HG03565 (cell line): ENCODE results near the gene ASGR1.
A peak's percentile ranks its signal among the peaks of the same experiment; 100 is the strongest.

Source experiments
- ATAC-seq: cut with Tn5 transposase; IDR thresholded peaks from one replicate; pipeline ENCODE4 v1.9.1; 2021; ENCODE audit warnings: mild to moderate bottlenecking, moderate library complexity; ENCODE audit not compliant: unreplicated experiment

ASGR1 gene

DNA sequence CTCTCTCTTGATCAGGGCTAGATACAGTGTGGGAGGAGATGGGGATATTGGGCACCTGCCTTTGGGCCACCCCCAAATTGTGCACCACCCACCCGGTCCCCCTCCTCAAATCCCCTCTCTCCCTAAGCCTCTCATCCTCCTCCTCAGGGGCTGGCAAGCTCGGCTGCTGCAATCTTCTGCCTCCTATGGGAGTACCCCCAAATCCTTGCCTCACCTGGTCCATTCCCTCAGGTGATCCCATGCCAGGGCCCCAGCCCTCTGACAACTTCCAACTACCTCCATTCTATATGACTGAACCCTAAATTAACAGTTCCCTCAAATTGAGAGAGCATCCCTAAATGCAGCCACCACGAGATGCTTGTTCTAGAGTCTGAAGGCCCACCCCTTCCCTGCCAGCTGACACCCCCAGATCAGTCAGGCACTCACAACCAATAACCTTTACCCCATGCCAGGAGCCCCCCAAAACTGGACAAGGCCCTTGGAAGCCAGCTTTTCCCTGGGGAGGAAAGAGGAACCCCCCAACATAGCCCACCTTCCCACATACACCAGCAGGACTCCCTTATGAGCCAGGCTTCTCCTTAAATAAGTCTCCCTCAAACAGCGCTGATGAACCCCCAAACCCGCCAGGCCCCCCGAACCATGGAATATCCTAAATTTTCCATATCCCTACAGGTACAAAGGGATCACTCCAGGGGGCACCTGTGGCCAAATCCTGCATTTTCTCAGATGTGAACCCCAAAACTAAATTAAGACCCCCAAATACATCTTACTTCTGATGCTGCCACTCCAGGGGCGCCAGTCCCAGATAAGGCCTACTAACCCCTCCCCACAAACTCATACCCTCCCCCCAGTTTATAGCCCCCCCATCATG, 37.3 kb upstream of the ASGR1 start:
- no peak for ATAC-seq

DNA sequence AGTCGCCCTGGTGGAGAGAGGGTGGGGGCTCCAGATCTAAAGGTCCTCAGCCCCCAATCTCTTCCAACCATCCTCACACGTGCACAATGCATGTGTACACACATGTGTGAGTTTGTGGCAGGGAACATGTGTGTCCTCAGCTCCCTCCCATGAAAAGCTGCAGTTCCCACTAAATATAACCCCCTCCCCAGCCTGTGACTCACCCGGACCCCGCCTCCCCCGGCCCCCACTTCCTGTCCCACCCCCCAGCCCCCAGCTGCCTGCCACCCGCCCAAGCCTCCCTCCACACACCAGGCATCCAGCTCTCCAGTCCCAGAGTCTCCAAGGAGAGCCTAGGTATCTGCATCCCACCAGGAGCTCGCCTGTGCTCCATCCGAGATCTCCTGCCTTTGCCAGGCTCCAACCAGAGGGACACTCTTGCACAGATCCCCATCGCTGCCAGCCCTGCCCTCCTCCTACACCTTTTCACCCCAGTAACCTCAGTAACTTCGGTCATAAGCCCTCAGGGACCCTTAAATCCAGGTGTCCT, 36.5 kb upstream of the ASGR1 start:
- ATAC-seq: no peak

DNA sequence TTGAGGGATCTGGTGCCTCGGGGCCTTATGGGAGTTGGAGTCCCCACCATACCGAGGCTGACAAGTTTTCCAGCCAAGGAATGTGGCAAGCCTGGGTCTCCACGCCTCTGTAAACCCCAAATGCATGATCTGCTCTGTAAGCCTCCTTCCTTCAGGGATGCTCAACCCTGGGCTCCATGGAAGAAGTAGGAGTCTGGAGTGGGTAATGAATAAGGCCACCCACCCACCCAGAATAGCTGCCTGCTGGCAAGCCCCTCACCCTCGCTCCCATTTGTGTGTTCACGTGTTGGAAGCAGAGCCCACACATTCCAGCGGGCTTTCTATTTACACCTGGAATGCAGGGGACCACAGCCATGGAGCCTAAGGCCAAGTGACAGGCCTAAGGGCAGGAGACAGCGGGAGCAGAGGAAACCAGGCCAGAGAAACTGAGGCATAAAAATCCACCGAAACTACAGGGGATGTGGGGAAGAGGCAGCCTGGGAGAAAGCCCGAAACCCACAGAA, 36.0 kb upstream of the ASGR1 start:
- no peak for ATAC-seq

DNA sequence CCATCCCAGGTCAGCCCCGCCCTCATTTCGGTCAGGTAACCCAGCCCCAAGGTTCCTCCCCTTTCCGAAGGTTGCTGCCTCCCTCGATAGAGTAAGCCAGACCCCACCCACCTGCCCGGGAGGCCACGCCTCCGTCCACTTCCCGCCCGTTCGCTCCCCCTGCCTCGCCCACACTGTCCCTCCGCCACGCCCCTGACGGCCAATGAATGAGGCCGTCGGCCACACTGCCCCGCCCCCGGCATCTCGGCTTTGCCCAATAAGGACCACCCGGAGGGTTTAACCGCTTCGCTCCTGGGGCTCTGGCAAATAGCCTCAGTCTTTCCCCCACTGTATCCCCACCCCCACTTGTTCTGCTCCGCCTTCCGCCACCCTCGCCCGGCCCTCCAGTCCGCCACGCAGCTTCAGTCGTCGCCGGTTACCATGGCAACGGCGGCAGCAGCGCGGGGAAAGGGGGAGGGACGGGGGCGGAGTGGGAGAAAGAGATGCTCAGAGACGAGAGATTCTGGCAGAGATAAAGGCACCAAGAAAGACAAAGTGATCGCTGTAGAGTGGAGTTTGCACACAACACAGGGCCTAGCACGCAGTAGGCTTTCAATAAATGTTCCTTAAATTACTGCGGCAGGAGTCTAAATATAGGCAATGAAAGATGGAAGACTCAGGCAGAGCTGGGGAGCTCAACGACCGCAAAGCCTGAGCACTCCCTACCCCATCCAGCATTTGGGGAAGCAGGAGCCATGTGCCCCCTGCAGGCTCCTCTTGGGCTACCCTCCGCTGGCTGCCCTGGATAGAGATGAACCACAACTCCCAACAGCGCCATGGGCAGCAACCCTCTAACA, 35.3 kb upstream of the ASGR1 start:
- peak; percentile 71 for ATAC-seq

DNA sequence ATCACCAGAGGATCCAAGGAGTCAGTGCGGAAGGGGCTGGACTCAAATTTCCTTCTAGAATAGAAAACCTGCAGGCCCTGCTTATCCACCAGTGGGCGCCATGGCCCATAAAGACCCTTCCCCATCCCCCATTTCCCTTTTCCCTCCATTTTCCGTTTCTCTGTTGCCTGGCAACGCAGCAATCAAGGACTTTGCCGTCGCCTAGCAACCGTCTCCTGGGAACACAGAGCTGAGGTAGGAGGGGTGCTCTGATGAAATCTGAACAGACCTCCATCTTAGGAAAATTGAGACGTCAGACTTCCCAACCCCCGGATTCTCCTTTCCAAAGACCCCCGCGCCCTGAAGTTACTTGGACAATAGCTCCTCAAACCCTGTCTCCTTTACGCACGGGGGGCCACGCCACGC, 34.7 kb upstream of the ASGR1 start:
- ATAC-seq: no peak

DNA sequence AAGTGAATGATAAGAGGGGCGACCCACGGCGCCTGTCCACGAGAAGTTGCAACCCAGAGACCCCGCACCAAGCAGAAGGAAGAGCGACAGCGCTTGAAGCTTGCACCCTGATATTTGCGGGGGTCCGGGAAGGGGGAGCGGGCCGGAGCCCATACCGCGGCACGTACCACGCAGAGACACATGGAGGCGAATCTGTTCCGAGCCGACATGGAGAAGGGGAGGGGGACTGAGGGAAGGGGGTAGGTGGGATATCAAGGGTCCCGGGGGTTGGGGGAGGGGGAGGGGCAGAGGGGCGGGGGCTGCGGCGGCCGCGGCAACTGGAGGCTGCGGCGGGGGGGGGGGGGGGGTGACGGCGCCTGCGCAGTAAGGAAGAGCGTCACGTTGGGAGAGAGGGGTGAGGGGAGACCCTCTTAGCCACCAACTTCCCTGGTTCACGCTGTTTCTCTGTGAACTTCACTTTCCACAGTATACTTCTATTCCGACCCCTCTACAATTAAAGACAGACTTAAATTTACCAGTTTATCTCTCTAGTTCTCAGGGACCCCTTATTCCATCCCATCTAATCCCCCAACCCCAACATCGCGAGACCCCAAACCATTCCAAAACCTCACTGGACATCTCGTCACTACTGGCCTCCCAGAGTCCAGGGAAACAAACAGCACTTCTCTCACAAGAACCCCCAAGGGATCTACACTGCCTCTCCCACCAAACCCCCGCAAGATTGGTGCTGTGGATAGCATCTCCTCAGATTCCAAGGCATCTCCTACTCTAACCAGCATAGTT, 32.5 kb upstream of the ASGR1 start:
- no peak for ATAC-seq

DNA sequence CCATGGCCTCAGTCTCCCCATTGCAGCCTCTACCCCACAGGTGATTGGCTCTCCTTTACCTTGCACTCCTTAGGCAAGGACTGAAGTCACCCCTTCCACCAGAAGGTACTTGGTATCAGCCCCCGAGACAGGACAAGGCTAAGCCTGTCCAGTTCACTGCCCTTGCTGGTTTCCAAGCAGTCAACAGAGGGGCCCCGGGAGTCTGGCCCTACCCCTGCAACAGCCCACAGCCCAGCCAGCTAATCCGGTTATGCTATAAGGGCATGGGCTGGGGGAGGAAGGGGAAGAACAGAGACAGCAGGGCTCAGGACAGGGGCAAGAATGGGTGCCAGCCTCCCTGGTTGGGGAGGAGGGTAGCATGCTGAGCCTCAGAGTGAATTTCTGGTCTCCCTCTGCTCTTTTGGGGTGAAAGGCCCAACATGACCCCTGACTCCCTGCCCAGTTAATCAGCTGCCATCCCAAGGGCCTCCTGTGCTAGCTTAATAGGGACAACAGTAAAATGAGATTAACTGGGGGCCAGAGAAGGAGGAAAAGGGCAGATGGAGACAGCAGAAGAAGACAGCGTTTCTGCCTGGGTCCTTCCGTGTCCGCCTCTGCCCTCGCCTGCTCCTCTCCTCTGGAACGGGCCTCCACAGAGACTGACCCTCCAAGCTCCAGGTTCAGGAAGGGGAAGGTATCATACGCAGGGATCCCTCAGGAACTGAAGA, 29.7 kb upstream of the ASGR1 start:
- ATAC-seq: no peak

DNA sequence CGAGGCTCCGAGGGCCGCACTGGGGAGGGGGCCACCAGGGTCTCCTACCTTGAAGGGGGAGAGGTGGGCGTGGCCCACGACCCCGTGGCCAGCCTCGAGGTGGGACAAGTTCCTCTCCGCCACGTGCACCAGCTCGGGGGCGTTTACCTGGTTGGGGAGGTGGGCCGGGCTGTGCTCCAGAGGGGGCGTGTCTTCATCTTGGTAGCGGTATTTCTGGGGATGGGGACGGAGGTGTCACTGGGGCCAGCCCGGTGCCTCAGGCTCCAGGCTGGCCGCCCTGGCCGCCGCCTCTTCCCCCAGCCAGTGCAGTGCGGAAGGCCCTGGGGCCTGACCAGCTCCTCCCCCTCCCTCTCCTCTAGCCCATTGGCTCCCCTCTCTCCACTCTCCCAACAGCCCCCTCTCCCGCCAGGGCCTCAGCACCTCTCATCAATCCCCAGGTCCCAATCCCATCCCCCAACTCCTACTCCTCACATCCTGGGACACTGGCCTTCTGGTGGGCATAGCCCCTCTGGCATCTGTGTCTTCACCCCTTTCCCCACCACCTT, 28.9 kb upstream of the ASGR1 start:
- no peak for ATAC-seq

DNA sequence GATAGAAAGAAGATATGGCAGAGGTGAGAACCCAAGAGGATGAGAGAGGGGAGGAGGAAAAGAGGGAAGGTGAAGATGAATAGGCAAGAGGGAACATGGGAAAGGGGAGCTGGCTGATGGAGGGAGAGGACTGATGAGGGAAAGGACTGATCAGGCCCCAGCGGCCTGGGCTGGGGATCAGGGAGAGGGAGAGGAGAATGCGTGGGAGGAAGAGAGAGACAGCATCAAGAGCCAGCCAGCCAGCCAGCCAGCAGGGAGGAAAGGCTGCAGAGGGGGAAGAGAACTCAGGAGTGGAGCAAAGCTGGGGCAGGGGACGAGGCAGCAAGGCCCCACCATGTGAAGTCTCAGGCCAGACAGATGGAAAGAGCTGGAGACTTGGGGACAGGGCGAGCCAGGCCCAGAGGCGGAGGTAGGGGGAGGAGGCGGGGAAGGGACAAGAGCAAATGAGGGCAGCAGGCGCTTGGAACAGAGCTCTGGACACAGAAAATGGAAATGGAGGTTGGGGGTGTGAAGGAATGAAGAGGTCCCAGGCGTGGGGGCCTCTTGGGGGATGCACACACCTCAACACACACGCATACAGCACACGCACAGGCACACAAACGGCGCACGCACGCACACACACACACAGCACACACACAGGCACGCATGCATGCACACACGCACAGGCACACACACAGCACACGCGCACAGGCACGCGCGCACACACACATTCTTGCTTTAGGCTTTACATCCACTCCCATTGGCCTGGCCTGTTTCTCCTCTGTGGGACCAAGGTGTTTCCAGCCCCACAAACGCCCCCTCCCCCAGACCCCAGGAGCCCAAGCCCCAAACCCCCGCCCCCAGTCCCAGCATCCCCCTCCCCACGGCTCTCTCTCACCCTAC, 28.2 kb upstream of the ASGR1 start:
- ATAC-seq: no peak

DNA sequence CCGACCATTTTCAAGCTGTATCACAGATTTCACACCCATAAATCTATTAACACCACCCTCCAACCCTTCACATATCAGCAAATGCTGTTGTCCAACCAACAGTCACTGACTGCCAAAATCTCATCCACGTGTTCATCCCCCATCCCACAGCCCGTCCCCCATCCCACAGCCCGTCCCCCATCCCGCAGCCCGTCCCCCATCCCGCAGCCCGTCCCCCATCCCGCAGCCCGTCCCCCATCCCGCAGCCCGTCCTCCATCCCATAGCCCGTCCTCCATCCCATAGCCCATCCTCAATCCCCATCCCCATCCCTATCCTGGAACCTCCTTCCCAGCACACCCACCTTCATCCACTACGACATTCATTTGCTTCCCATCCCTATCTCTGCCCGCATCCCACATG, 26.4 kb upstream of the ASGR1 start:
- no peak for ATAC-seq

DNA sequence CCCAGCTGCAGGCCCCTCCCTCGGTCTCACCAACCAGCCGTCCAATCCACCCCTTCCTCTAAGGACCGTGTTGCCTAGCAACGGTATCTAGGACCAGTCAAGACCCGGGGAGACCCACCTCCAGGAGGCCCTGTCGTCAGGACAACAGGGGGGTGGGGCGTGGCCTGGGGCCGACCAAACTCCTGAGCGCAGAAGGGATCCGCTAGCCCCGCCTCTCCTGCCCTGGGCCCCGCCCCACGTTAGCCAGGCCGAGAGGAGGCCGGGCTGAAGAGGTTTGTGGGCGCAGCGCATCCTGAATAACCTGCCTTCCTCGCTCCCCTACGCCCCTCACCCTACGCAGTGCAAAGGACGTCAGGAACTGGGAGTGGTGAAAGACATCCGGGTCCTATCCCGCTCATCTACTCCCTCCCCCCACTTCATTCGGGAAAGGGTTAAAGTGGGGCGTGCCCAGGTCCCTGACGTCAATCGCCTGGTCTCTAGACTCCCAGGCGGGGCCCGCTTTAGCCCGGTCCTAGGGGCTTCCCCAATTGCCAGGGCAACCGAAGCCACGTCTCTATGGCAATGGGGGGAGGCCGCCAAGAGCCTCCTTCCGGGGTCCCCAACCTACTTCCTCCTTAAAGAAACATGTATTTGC, 25.8 kb upstream of the ASGR1 start:
- ATAC-seq: peak; percentile 68

DNA sequence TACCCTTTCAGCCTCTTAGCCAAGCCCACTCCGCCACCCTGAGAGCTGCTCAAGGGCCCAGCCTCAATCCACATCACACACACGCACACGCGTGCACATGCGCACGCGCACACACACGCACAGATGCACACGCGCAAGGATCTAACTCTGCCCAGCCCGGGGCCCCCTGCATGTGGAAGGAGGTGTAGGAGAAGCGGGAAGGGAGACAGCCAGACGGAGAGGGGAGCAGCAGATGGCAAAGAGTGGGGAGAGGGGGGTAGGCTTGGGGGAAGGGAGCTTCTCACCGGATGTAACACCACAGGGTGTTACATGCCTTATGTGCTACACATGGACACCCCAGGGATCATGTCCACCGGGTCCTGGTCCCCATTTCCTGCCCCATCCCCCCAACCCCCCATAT, 25.2 kb upstream of the ASGR1 start:
- no peak for ATAC-seq

DNA sequence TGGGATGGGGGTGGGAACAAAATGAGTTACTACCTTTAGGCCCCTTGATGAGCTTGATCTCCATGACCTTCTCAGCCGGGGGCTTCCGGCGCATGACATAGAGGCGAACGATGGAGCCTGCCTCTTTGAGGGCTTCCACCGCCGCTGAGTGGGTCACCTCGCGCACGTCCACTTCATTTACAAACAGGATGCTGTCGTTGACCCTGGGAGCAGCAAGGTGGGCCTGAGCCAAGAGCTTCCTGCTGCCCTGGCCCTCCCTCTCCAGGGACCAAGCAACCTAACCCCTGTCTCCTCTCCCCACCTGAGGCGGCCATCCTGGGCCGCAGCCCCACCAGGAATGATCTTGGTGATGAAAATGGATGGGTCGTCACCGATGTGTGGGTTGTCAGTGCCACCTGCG, 24.2 kb upstream of the ASGR1 start:
- no peak for ATAC-seq

DNA sequence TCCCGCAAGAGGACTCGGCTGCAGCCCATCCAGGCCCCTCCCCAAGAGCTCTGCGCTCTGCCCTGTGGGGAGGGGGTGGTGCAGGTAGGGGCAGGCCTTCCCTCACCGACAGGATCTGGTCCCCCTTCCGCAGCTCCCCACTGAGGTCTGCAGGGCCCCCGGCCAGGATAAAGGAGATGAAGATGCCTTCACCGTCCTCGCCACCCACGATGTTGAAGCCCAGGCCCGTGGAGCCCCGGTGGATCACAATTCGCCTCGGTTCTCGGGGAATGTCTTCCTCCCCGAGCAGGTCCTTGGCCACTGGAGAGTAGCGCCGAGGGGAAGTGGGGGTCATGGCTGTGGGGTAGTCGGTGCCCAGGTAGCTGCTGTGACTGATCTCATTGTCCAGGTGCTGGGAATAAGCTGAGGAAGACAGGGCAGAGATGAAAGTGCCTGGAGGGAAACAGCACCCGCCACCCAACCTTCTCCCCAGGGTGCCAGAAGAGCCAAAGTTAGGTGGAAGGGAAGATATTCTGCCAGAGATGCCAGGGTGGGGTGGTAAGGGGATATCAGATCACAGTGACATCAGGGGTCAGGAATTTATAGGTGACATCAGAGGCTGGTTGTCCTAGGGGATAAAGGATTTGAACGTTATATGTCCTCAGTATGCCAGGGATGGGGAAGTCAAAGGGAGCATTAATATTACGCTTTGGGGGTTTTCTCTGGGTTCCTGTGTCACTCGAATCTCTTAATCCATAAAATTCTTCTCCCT, 17.7 kb upstream of the ASGR1 start:
- no peak for ATAC-seq

DNA sequence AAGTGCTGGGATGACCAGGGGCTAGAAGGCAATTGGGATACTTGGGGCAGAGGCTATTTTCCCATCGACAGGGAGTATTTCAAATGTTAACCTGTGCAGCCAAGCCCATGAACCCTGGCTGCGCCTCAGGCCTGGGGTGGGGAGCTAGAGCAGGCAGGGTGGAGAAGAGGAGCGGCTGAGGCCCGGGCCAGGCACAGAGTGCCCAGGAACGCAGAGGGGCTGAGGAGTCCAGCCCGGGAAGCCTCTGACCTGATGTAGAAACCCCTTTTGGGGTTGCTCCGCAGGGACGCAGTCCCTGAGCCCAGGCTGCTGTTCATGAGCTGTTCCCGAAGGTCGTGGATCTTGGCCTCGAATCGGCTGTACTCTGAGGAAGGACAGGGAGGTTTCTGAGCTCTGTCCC, 16.8 kb upstream of the ASGR1 start:
- no peak for ATAC-seq

DNA sequence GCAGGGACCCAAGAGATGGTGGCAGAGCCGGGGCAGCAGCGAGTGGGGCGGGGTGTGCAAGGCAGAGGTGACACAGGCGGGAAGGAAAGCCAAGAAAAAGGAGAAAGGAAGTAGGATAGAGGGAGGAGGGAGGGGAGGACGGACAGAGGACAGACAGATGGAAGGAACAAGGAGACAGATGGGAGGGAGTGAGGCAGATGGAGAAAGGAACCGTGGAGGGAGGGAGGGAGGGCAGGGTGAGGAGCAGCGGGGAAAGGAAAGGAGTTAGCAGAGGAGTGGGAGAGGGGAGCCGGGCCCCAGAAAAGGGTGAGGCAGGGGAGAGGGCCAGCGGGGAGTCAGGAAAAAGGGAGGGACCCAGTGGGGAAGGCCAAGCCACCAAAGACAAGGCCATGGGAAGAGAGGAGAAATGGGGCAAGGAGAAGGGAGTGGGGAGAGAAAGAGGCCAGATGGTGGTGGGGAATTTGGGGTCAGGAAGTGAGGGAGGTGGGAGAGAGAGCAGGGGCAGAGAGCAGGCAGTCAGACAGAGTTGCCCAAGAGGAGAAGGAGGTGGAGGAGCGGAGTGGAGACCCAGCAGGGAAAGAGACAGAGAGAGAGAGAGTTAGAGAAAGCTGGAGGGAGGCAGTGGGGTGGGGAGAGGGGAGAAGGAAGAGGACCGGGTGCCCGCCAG, 13.2 kb upstream of the ASGR1 start:
- no peak for ATAC-seq

DNA sequence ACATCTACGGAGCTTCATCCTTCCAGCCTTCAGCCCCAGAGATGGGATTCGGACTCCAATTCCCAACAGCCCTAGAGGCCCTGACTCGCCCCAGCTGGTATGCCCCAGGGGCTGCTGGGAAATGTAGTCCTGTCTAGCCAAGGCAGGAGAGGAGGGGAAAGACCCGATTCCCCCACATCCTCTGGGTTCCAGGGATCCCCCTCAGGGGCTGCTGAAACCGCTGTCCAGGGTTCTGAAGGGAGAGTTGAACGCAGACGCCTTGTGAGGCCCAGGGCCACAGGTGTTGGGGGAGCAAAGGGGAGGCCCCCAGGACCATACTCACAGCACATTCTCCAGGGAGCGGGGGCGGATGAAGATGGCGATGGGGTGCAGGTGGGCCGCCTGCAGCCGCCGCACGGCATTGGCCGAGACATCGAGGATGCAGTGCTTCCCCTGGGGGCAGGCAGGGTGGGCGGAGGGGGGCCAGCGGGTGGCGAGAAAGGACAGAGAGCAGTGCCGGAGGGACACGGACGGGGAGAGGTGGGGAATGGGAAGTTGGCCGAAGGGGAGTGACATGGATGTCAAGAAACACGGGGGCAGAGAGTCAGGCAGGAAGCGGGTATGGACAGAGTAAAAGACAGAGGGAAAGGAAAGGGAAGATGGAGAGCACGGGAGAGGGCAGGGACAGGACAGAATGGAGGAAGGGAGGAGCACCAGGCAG, 12.6 kb upstream of the ASGR1 start:
- ATAC-seq: no peak
